Stimulated activated CD4-positive, alpha-beta T cell treated with anti-CD3 and anti-CD28 coated beads, Interleukin-4, amount 100 ng/mL, for 48 hours (primary cell): ENCODE results near the gene MAN1A2.

Experiments
- DNase-seq, 2 donors: peaks; one replicate each; pipeline ENCODE4 v3.0.0-alpha.2; 2020; ENCODE audit warnings: low read depth in 2 of 2

MAN1A2 gene

GRCh38 chr1:117359561-117360289 is 7.5 kb upstream of the MAN1A2 start:
- DNase-seq: no peak

DNA sequence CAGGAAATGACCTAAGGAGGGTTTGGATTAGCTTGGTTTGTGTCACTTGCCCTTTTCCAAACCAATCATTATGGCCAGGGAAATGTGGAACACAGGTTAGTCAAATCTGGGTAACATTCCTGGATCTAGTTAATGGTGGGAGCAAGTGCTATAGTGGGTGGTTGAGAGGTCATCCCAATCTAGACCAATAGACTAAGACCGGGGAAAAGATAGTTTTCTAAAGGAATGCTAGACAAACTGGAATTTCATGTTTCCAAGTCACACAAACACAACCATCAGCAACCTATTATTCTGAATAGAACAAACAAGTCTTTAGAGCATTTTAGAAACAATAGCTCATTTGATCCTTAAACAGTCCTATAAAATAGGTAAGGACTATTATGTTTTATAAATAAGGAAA is 4.3 kb upstream of the MAN1A2 start:
- no peak for DNase-seq

- no peak for DNase-seq
These were observed 3.6 kb upstream of the MAN1A2 start for GRCh38 chr1:117363571-117364048.

- DNase-seq: no peak
These were observed 3.0 kb upstream of the MAN1A2 start for GRCh38 chr1:117364240-117364639.

- DNase-seq: no peak
These were observed 1.7 kb upstream of the MAN1A2 start for GRCh38 chr1:117365350-117366176.

DNA sequence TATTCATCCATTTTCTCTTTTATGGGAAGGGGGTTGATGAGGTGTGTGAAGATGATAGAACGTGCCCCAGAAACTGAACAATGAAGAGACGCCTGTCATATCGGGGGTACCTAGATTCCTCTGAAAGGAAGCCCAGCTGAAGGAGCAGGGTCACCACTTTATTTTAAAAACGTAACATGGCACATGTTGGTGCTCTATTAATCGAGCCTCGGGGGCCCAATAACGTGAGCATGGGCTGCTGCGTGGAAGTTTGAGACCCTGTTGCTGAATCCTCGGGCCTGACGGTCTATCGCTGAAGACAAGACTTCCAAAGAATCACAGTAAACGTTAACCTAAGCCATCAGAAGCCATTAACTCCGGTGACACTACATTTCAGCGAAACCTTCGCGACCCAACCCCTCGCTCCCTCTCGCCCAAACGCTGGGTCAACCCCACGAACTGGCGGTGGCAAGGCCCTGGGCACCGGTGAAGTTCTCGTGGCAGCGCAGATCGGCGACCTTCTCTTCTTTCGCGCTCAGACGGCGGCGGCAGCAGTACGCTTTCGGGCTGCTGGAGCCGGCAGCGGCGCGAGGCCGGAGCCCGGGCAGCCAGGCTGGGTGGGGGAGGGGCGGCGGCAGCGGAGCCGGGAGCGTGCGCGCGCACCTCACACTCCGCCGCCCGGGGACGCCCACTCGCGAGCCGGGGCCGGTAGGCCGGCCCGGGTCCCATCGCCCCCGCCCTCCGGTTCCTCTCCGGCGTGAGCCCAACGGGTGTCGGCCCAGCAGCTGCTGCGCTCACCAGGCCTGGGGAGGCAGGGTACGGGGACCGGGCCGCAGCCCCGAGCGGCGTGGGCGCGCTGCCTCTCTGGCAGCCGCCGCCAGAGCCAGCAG is 838 bp upstream of the MAN1A2 start:
- peak; percentile 72 to 75 for DNase-seq

DNA sequence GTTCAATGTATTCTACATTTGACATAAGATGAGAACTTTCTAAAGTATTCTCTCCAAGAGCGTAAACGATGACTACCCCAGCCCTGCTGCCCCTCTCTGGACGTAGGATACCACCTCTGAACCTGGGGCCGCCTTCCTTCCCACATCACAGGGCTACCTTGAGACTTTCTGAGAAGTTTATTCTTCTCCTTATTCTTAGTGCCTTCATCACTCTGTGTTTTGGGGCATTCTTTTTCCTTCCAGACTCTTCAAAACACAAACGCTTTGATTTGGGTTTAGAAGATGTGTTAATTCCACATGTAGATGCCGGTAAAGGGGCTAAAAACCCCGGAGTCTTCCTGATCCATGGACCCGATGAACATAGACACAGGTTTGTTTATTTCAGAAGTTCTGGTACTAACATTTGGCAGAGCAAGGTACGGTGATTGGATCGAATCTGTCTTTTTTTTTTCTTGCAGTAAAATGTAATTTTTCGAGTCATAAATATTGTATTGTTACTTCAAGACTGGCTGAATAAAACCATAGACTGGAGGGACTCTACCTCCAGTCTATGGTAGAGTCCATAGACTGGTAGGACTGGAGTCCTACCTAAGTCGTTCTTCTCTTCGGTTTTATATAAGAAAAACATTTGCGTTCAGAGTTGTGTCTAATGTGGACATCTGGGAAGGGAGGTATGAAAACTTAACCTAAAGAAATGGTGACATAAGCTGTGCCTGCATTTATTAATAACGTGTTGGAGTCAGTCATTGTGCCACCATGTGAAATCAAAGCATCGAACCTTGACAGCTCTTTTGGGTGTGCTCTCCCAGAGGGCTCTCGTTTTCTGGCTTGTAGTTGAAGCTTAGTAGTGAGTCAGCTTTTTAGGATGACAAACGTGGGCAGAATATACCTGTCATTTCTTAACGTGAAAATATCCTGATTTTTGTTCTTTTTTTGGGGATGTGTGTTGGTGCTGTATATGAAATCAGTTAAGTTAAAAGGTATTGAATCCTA is 1.2 kb downstream of the MAN1A2 start:
- no peak for DNase-seq

- no peak for DNase-seq
These were observed 2.8 kb downstream of the MAN1A2 start for GRCh38 chr1:117370071-117370470.

GRCh38 chr1:117370509-117370908 is 3.3 kb downstream of the MAN1A2 start:
- DNase-seq: no peak

- no peak for DNase-seq
These were observed 4.3 kb downstream of the MAN1A2 start for GRCh38 chr1:117371441-117372151.

DNA sequence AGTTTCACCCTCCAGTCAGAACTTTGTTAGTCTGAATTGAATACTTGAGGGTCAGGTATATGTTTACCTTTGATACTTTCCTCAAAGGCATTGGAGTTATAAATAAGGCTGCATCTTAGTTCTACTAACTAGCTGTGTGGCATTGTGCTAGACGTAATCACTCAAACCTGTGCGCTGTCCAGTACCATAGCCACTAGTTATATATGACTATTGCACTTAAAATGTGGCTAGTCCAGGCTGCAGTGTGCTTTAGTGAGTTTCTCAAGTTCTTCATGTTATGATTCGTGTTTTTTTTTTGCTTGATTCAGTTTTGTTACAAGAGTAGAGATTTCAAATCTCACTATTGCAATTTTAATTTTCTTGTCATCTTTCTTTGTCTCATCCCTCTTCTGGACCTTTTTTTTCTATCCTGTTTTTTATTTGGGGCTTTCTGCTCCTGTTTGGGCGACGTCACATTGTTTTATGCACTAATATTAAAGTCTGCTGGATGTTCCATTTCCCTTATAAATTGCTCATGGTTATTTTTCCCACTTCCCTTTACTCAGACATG is 5.7 kb downstream of the MAN1A2 start:
- no peak for DNase-seq

DNA sequence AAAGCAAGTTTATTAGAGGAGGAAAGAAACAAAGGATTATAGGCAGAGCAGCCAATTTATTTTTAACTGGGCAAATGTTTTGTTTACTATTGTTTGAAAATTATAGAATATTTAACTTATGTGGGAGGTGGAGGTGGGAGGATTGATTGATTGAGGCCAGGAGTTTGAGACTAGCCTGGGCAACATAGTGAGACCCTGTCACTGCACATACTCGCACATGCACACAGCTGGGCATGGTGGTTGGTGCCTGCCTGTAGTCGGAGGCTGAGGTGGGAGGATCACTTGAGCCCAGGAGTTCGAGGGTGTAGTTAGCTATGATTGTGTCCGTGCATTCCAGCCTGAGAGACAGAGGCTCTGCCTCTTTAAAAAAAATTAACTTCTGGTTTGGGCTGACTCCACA is 6.7 kb downstream of the MAN1A2 start:
- DNase-seq: no peak

GRCh38 chr1:117375327-117375726 is 8.1 kb downstream of the MAN1A2 start:
- no peak for DNase-seq

- DNase-seq: no peak
These were observed 19.9 kb downstream of the MAN1A2 start for GRCh38 chr1:117387060-117387633.

DNA sequence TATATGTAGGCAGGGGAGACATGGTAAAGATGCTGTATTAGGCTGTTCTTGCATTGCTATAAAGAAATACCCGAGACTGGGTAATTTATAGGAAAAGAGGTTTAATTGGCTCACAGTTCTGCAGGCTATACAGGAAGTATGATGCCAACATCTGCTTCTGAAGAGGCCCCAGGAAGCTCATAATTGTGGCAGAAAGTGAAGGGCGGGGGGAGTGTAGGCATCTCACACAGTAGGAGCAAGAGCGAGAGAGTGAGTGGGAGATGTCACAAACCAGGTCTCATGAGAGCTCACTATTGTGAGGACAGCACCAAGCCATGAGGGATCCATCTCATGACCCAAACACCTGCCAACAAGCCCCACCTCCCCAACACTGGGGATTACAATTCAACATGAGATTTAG is 21.1 kb downstream of the MAN1A2 start:
- no peak for DNase-seq

GRCh38 chr1:117389284-117389683 is 22.0 kb downstream of the MAN1A2 start:
- no peak for DNase-seq

DNA sequence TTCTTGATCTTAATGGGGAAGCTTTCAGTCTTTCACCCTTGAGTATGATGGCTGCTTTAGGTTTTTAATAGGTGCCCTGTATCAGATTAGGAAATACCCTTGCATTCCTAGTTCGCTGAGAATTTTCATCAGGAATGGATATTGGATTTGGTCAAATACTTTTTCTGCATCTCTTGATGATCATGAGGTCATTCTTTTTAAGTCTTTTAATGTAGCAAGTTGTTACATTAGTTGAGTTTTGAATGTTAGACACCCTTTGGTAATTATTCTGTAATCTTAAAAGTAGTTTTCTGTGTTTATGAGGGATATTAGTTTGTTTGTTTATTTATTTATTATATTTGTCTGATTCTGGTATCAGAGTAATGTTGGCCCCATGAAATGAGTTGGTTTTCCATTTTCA is 22.5 kb downstream of the MAN1A2 start:
- DNase-seq: no peak

DNA sequence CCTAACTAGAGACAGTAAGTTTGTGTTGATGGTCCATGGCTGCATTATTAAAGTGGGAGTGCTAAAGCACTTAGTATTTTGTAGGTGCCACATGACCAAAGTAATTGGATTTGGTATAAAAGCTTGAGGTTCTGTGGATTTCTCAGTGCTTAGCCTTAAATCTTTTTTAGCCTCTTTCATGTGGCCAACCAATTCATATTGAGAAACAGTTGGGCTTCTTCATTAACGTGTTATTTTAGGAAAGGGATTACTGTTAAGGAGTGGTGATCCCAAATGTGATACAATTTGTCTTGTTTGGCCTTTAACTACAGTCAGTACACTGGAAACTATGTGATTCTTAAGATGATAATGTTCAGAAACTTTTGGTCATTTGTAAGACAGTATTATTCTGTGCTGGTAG is 25.5 kb downstream of the MAN1A2 start:
- no peak for DNase-seq

DNA sequence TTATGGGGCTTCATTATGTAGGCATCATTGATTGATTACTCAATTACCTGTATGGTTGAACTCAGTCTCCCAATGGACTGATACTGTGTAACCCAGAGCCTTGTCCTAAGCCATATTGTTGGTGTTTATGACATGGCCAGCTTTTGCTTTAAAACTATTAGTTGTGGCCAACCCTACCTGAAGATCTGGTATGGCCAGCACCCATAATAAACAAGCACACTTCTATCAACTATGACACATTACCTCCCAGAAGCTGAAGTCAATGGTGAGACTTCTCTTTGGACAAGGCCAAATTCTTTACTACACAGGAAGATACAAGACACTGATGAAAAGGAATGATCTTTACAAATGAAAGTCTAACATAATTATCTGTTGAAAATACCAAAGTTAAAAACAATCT is 28.8 kb downstream of the MAN1A2 start:
- DNase-seq: no peak

- no peak for DNase-seq
These were observed 29.4 kb downstream of the MAN1A2 start for GRCh38 chr1:117396636-117397035.
